Stimulated activated CD8-positive, alpha-beta memory T cell treated with anti-CD3 and anti-CD28 coated beads, Interleukin-4, amount 100 ng/mL, for 1 hour (primary cell): Measurements from ENCODE around the gene ACTN4.

Source experiments
- DNase-seq, 2 donors: peaks; one replicate each; pipeline ENCODE4 v3.0.0-alpha.2; 2020; ENCODE audit warnings: low read depth in 2 of 2, low spot score in 1 of 2

ACTN4 gene

DNA sequence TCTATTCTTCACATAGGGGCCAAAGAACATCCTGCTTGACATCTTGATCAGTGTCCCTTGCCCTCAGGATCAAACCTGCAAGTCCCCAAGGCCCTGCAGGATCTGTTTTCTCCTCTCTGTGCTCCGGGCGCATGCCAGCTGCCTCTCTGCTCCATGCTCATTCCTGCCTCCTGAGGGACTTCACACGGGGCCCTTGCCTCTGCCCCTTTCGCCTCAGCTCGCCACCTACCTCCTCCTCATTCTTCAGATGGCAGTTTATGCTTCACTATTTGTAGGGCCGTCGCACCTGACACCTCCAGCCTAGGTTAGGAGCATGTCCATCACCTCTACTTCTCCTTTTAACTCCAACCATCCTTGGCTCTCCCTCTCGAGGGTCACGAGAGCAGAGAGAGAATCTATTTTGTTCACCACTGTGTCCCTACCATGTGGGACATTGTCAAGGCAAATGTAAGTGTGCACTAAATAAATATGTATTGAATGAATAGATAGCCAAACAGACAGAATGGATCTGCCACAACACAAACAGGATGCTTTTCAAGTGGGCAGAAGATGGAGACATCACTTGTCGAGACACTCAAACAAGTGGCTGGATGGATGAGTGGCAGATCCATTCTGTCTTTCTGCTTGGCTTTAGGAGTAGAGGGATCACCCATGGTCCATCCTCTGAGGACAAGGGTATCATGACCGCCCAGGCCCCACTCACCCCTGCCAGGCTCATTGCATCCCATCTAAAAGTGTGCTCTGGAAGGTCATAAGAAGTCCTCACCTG, 29.6 kb downstream of the ACTN4 start:
- no peak for DNase-seq

GRCh38 chr19:38678217-38678890, 30.9 kb downstream of the ACTN4 start:
- no peak for DNase-seq

- DNase-seq = no peak
These were observed 31.5 kb downstream of the ACTN4 start for GRCh38 chr19:38678891-38679494.

- no peak for DNase-seq
These were observed 32.4 kb downstream of the ACTN4 start for GRCh38 chr19:38679839-38680238.

- DNase-seq = no peak
These were observed 34.9 kb downstream of the ACTN4 start for GRCh38 chr19:38682195-38682867.

- no peak for DNase-seq
These were observed 35.5 kb downstream of the ACTN4 start for GRCh38 chr19:38682872-38683392.

DNA sequence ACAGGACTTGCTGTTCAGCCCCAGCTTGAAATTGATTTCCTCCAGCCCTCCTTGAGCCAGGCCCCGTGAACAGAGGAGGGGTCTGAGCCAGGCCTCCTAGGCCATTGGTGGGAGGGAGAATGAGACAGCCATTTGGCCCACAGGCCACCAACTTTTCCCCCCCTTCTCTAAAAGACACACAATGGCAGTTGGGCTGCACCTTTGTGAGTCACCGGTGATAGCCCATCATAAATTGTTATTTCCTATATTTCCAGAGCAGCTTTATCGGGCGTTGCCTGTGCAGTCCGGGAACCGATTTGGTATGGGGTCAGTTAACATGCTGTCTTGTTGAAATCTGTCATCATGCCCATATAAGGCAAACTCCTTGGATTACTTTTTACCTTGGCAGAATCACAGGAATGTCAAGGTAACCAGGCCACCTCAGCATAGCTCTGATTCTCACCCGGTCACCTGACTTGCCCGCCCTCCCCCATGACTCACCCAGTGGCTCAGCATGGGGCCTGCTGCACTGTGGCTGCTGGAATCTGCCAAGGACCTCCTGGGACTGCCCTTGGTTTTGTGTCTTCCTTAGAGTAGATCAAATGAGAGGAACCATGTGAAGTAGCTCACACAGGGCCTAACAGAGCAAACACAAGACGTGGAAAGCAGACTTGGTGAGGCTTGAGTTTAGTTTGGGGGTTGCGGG, 36.1 kb downstream of the ACTN4 start:
- DNase-seq = peak; percentile 35 to 36

- DNase-seq = no peak
These were observed 36.8 kb downstream of the ACTN4 start for GRCh38 chr19:38684078-38684861.

- no peak for DNase-seq
These were observed 37.6 kb downstream of the ACTN4 start for GRCh38 chr19:38684862-38685665.

- DNase-seq = no peak
These were observed 38.4 kb downstream of the ACTN4 start for GRCh38 chr19:38685666-38686529.

DNA sequence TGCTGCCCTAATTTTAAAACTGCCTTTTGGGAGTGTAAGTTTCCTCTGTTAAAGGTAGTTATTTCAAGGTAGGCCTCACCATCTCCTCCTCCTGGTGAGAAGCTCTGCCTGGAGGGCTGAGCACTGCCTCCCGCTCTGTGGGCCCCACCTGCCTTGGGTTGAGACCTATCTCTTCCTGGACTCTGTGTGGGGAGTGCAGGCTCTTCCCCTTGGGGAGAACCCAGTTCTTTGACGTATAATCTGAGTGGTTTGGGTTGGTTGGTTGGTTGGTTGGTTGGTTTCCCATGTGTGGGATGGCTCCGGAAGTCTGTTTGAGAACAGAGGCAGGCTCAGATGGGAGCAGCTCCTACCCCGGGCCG, 39.1 kb downstream of the ACTN4 start:
- DNase-seq = peak in 1 of 2 donors; percentile 11

DNA sequence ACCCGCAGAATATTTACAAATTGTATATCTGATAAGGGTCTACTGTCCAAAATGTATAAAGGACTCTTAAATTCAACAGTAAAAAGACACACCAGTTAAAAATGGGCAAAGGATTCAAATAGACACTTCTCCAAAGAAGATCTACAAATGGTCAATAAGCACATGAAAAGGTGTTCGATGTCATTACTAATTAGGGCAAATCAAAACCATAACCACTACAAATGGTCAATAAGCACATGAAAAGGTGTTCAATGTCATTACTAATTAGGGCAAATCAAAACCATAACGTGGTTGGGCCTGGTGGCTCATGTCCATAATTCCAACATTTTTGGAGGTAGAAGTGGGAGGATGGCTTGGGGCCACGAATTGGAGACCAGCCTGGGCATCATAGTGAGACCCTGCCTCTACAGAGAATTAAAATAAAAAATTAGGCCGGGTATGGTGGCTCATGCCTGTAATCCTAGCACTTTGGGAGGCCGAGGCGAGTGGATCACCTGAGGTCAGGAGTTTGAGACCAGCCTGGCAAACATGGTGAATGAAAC, 40.5 kb downstream of the ACTN4 start:
- no peak for DNase-seq

DNA sequence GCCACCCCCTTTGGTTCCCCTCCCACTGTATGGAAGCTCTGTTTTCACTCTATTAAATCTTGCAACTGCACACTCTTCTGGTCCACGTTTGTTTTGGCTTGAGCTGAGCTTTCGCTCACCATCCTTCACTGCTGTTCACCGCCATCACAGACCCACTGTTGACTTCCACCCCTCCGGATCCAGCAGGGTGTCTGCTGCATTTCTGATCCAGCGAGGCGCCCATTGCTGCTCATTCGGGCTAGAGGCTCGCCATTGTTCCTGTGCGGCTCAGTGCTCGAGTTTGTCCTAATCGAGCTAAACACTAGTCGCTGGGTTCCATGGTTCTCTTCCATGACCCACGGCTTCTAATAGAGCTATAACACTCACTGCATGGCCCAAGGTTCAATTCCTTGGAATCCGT, 42.7 kb downstream of the ACTN4 start:
- no peak for DNase-seq

GRCh38 chr19:38690832-38691231, 43.4 kb downstream of the ACTN4 start:
- DNase-seq = no peak

GRCh38 chr19:38691938-38692457, 44.5 kb downstream of the ACTN4 start:
- no peak for DNase-seq

- no peak for DNase-seq
These were observed 45.3 kb downstream of the ACTN4 start for GRCh38 chr19:38692458-38693379.
